Measurements from ENCODE around the gene CPA3.

DNA sequence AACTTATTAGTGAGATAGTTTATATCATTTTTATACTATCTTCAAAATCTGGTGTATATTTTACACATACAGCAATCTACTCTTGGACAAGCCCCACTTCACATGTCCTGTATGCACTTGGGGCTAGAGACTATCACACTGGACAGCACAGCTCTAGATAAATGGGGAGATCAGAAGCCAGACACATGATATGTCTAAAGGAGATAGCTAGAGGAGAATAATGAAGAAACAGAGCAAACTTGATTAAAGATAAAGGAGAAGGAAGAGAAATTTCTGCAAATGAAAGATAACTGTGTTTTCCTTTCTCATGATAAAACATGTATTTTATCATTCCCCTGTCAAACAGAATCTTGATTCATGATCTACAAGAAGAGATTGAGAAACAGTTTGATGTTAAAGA, 13.0 kb downstream of the CPA3 start:
- TF ChIP-seq CTCF (IDR thresholded peaks at IDR 0.05) (no peak), POLR2A (IDR thresholded peaks at IDR 0.05) (no peak)
